Neuronal stem cell (in vitro differentiated cells): ENCODE results near the gene CEP19.

Experiments
- DNase-seq: peaks from one replicate; pipeline ENCODE4 v3.0.0-alpha.2; 2013; ENCODE audit warnings: low spot score
- H2AFZ ChIP-seq: one replicate; pipeline ENCODE4 v1.6.1; 2013; ENCODE audit warnings: mild to moderate bottlenecking, low read length, inconsistent platforms
- H2AK5ac ChIP-seq: 2 replicates; pipeline ENCODE4 v1.6.1; 2013; ENCODE audit warnings: low read depth, mild to moderate bottlenecking, inconsistent platforms, low read length, moderate library complexity, mixed read lengths
- H2BK120ac ChIP-seq: 2 replicates; pipeline ENCODE4 v1.6.1; 2013; ENCODE audit warnings: low read depth, mild to moderate bottlenecking, inconsistent platforms, low read length, moderate library complexity, mixed read lengths
- H2BK12ac ChIP-seq: one replicate; pipeline ENCODE4 v1.6.1; 2013; ENCODE audit warnings: low read length, inconsistent platforms
- H2BK15ac ChIP-seq: 2 replicates; pipeline ENCODE4 v1.6.1; 2013; ENCODE audit warnings: mild to moderate bottlenecking, low read length, inconsistent platforms, mixed read lengths
- H2BK5ac ChIP-seq: one replicate; pipeline ENCODE4 v1.6.1; 2013; ENCODE audit warnings: inconsistent platforms, mild to moderate bottlenecking, low read length, moderate library complexity
- H3K14ac ChIP-seq: one replicate; pipeline ENCODE4 v1.6.1; 2013; ENCODE audit warnings: low read length, inconsistent platforms
- H3K18ac ChIP-seq: 2 replicates; pipeline ENCODE4 v1.6.1; 2013; ENCODE audit warnings: low read length, inconsistent platforms
- H3K23ac ChIP-seq: 2 replicates; pipeline ENCODE4 v1.6.1; 2013; ENCODE audit warnings: low read depth, mild to moderate bottlenecking, mixed read lengths, low read length, inconsistent platforms; ENCODE audit not compliant: poor library complexity
- H3K27ac ChIP-seq: replicated peaks from 3 replicates; pipeline ENCODE4 v1.5.1; 2013; ENCODE audit warnings: low read length, inconsistent platforms
- H3K27me3 ChIP-seq, 3 experiments: 2 replicates each; pipeline ENCODE4 v1.6.1; 2013; ENCODE audit warnings: low read length in 3 of 3, mild to moderate bottlenecking in 2 of 3, inconsistent platforms in 1 of 3, low read depth in 1 of 3, mixed read lengths in 1 of 3, moderate library complexity in 1 of 3; ENCODE audit not compliant: control insufficient read depth in 3 of 3, insufficient read depth in 3 of 3
- H3K36me3 ChIP-seq, 2 donors: replicated peaks in 1 of 2; 2 replicates each; pipeline ENCODE4 v1.6.1; 2013; ENCODE audit warnings: low read length in 2 of 2; ENCODE audit not compliant: control insufficient read depth in 2 of 2, insufficient read depth in 2 of 2
- H3K4ac ChIP-seq: 2 replicates; pipeline ENCODE4 v1.6.1; 2013; ENCODE audit warnings: inconsistent platforms, mild to moderate bottlenecking, low read length, moderate library complexity
- H3K4me1 ChIP-seq, 2 donors: 1 replicate in 1 of 2; 2 replicates in 1 of 2; pipeline ENCODE4 v1.6.1; 2013; ENCODE audit warnings: low read length in 2 of 2, low read depth in 1 of 2; ENCODE audit not compliant: control insufficient read depth in 2 of 2, insufficient read depth in 1 of 2
- H3K4me2 ChIP-seq: one replicate; pipeline ENCODE4 v1.6.1; 2013; ENCODE audit warnings: mild to moderate bottlenecking, low read length, inconsistent platforms; ENCODE audit not compliant: insufficient read depth, poor library complexity, severe bottlenecking
- H3K4me3 ChIP-seq, 2 donors: 2 replicates each; pipeline ENCODE4 v1.5.1; 2013; ENCODE audit warnings: low read length in 2 of 2, mild to moderate bottlenecking in 2 of 2, inconsistent platforms in 1 of 2, moderate library complexity in 1 of 2
- H3K79me1 ChIP-seq: one replicate; pipeline ENCODE4 v1.6.1; 2013; ENCODE audit warnings: low read depth, mild to moderate bottlenecking, inconsistent platforms, low read length, moderate library complexity
- H3K9ac ChIP-seq: one replicate; pipeline ENCODE4 v1.6.1; 2013; ENCODE audit warnings: mild to moderate bottlenecking, low read depth, low read length, inconsistent platforms; ENCODE audit not compliant: poor library complexity
- H3K9me3 ChIP-seq, 2 donors: replicated peaks in 1 of 2; 2 replicates each; pipeline versions ENCODE3 to v1.6.1; 2013; ENCODE audit warnings: low read length in 2 of 2, mild to moderate bottlenecking in 2 of 2, inconsistent platforms in 1 of 2, low read depth in 1 of 2, mixed read lengths in 1 of 2, moderate library complexity in 1 of 2; ENCODE audit not compliant: control insufficient read depth in 2 of 2, insufficient read depth in 1 of 2
- H4K8ac ChIP-seq: one replicate; pipeline ENCODE4 v1.6.1; 2013; ENCODE audit warnings: low read depth, mild to moderate bottlenecking, inconsistent platforms, low read length, moderate library complexity
- H4K91ac ChIP-seq: one replicate; pipeline ENCODE4 v1.6.1; 2013; ENCODE audit warnings: low read length, low read depth, mild to moderate bottlenecking, inconsistent platforms; ENCODE audit not compliant: poor library complexity
- WGBS, 2 donors: extraction: QIAGEN DNeasy Blood & Tissue Kit; methylation state at CpG; one replicate each; pipeline ENCODE4 v1.1.7; 2013; ENCODE audit warnings: missing lambda C conversion rate in 2 of 2, mixed read lengths in 1 of 2; ENCODE audit not compliant: insufficient read length in 2 of 2, insufficient replicate concordance in 1 of 2; ENCODE audit errors: extremely low coverage in 2 of 2; 5-methylcytosine and 5-hydroxymethylcytosine counted together

The CEP19 gene

GRCh38 chr3:196673632-196674031, 38.4 kb downstream of the CEP19 start:
- Histone ChIP-seq H2BK15ac (no peak overlapping the region), H3K18ac (no peak overlapping the region), H3K4me3 (no peak overlapping the region), H4K91ac (no peak overlapping the region), H2BK12ac (no peak overlapping the region), H3K9ac (no peak overlapping the region), H2BK120ac (no peak overlapping the region), H3K9me3 (no peaks in the 10 kb centered on the region), H3K79me1 (no peaks in the 10 kb centered on the region), H3K14ac (no peak overlapping the region), H3K27me3 (peaks cover 0 to 19% (median 0%) of the 10 kb centered on the region in 3 experiments), H3K4me2 (no peak overlapping the region), H3K23ac (no peak overlapping the region), H2AK5ac (no peak overlapping the region), H2AFZ (no peak overlapping the region), H3K4me1 (peaks cover 0 to 10% of the 10 kb centered on the region in 2 donors), H3K27ac (no peak overlapping the region), H3K36me3 (no peaks in the 10 kb centered on the region), H4K8ac (no peak overlapping the region), H3K4ac (no peak overlapping the region), H2BK5ac (no peak overlapping the region)
- WGBS, 2 donors, result no CpG with 5 or more reads among the region's 3 CpGs
- DNase-seq, result no peak

- H2BK120ac ChIP-seq, result no peak overlapping the region
- H3K4me3 ChIP-seq, result no peak overlapping the region
- no peak overlapping the region for H3K4ac ChIP-seq
- no peaks in the 10 kb centered on the region for H3K79me1 ChIP-seq
- peak overlapping the region; percentile 84 for H2AFZ ChIP-seq
- peaks cover 0 to 2% (median 0%) of the 10 kb centered on the region in 3 experiments for H3K27me3 ChIP-seq
- H3K23ac ChIP-seq, result no peak overlapping the region
- no peak overlapping the region for H3K4me2 ChIP-seq
- no peaks in the 10 kb centered on the region for H3K9me3 ChIP-seq
- no CpG with 5 or more reads among the region's 6 CpGs for WGBS, 2 donors
- H2BK12ac ChIP-seq, result no peak overlapping the region
- peaks cover 4 to 14% of the 10 kb centered on the region in 2 donors for H3K4me1 ChIP-seq
- no peak overlapping the region for H4K8ac ChIP-seq
- no peak for DNase-seq
- no peak overlapping the region for H3K9ac ChIP-seq
- H2AK5ac ChIP-seq, result no peak overlapping the region
- H2BK15ac ChIP-seq, result no peak overlapping the region
- H2BK5ac ChIP-seq, result no peak overlapping the region
- peak overlapping the region; percentile 23 for H3K18ac ChIP-seq
- no peak overlapping the region for H3K14ac ChIP-seq
- H3K36me3 ChIP-seq, result no peaks in the 10 kb centered on the region
- H4K91ac ChIP-seq, result no peak overlapping the region
- no peak overlapping the region for H3K27ac ChIP-seq
Observed at GRCh38 chr3:196670339-196670738, 41.7 kb downstream of the CEP19 start.

GRCh38 chr3:196667056-196667825, 44.8 kb downstream of the CEP19 start:
- no peak for DNase-seq
- Histone ChIP-seq H3K27me3 (peaks cover 0 to 2% (median 0%) of the 10 kb centered on the region in 3 experiments), H3K27ac (peak overlapping the region; percentile 95), H2BK15ac (peak overlapping the region; percentile 12), H3K4me3 (no peak overlapping the region), H3K36me3 (no peaks in the 10 kb centered on the region), H3K9me3 (no peaks in the 10 kb centered on the region), H3K4me2 (no peak overlapping the region), H2BK120ac (no peak overlapping the region), H3K4me1 (peaks cover 11 to 14% of the 10 kb centered on the region in 2 donors), H3K79me1 (no peaks in the 10 kb centered on the region), H2AFZ (no peak overlapping the region), H3K9ac (no peak overlapping the region), H2BK5ac (no peak overlapping the region), H4K91ac (no peak overlapping the region), H2BK12ac (no peak overlapping the region), H2AK5ac (no peak overlapping the region), H4K8ac (no peak overlapping the region), H3K4ac (no peak overlapping the region), H3K18ac (no peak overlapping the region), H3K23ac (no peak overlapping the region), H3K14ac (no peak overlapping the region)
- WGBS, 2 donors, result no CpG with 5 or more reads among the region's 14 CpGs

GRCh38 chr3:196666001-196666867, 45.8 kb downstream of the CEP19 start:
- Histone ChIP-seq H3K79me1 (no peaks in the 10 kb centered on the region), H4K8ac (no peak overlapping the region), H3K14ac (no peak overlapping the region), H3K27ac (peak overlapping the region; percentile 95), H3K4ac (no peak overlapping the region), H2BK12ac (no peak overlapping the region), H3K36me3 (no peaks in the 10 kb centered on the region), H2BK15ac (no peak overlapping the region), H3K9me3 (no peaks in the 10 kb centered on the region), H2BK120ac (no peak overlapping the region), H2AK5ac (no peak overlapping the region), H2BK5ac (no peak overlapping the region), H3K9ac (no peak overlapping the region), H3K4me3 (peak overlapping the region in 1 of 2 donors; percentile 5), H3K18ac (peak overlapping the region; percentile 85), H3K4me1 (peaks cover 11 to 14% of the 10 kb centered on the region in 2 donors), H4K91ac (no peak overlapping the region), H3K27me3 (peaks cover 0 to 2% (median 0%) of the 10 kb centered on the region in 3 experiments), H3K4me2 (peak overlapping the region; percentile 35), H3K23ac (no peak overlapping the region), H2AFZ (peak overlapping the region; percentile 70)
- WGBS, 2 donors, result no CpG with 5 or more reads among the region's 23 CpGs
- DNase-seq, result peak; percentile 85
